CD14-positive monocyte (primary cell): ENCODE results near the gene SPATS2. TPM values are rescaled to one million over a fixed set of nuclear protein-coding genes. Genes with fewer than 3 reads are reported as not detected.

Source experiments
- DNase-seq, 3 donors: peaks; one replicate each; pipeline ENCODE4 v3.0.0-alpha.2; 2011 to 2022
- H2AFZ ChIP-seq: 2 replicates; pipeline ENCODE4 v1.6.0; 2012; ENCODE audit warnings: mild to moderate bottlenecking, low read depth, low read length, inconsistent platforms; ENCODE audit not compliant: insufficient read depth, poor library complexity, severe bottlenecking
- H3K27ac ChIP-seq, 2 donors: 1 replicate in 1 of 2; 2 replicates in 1 of 2; pipeline ENCODE4 v1.5.1; 2012 to 2013; ENCODE audit warnings: low read length in 2 of 2, control low read depth in 1 of 2, inconsistent platforms in 1 of 2, low read depth in 1 of 2, mild to moderate bottlenecking in 1 of 2
- H3K27me3 ChIP-seq, 2 donors: one replicate each; pipeline versions ENCODE4 v1.6.0 to v1.6.1; 2011 to 2013; ENCODE audit warnings: low read length in 2 of 2; ENCODE audit not compliant: control insufficient read depth in 2 of 2, insufficient read depth in 2 of 2
- H3K36me3 ChIP-seq, 2 donors: replicated peaks in 1 of 2; 1 replicate in 1 of 2; 2 replicates in 1 of 2; pipeline versions ENCODE4 v1.5.1 to v1.6.1; 2012 to 2013; ENCODE audit warnings: low read length in 2 of 2, control low read depth in 1 of 2, inconsistent platforms in 1 of 2, mild to moderate bottlenecking in 1 of 2; ENCODE audit not compliant: insufficient read depth in 2 of 2, control insufficient read depth in 1 of 2
- H3K4me1 ChIP-seq, 2 donors: 1 replicate in 1 of 2; 2 replicates in 1 of 2; pipeline versions ENCODE4 v1.5.1 to v1.6.1; 2012 to 2013; ENCODE audit warnings: low read length in 2 of 2, control low read depth in 1 of 2, inconsistent platforms in 1 of 2, mild to moderate bottlenecking in 1 of 2, moderate library complexity in 1 of 2; ENCODE audit not compliant: insufficient read depth in 2 of 2, control insufficient read depth in 1 of 2
- H3K4me2 ChIP-seq: replicated peaks from 2 replicates; pipeline ENCODE3; 2012; ENCODE audit warnings: low read length, moderate library complexity, mild to moderate bottlenecking; ENCODE audit not compliant: poor library complexity, severe bottlenecking; ENCODE audit errors: extremely low read depth
- H3K4me3 ChIP-seq, 3 experiments: fragments of 200-600 bp in 1 of 3; sonication (generic) in 1 of 3; replicated peaks in 1 of 3; 1 replicate in 2 of 3; 2 replicates in 1 of 3; pipeline ENCODE4 v1.5.1; 2011 to 2013; ENCODE audit warnings: low read length in 3 of 3, mild to moderate bottlenecking in 3 of 3, control low read depth in 2 of 3, low read depth in 2 of 3, inconsistent platforms in 1 of 3, moderate library complexity in 1 of 3
- H3K79me2 ChIP-seq: 2 replicates; pipeline ENCODE4 v1.6.0; 2012; ENCODE audit warnings: mild to moderate bottlenecking, control low read depth, inconsistent platforms, low read length, moderate library complexity; ENCODE audit not compliant: insufficient read depth
- H3K9ac ChIP-seq: 2 replicates; pipeline ENCODE4 v1.6.0; 2017; ENCODE audit warnings: low read length, mild to moderate bottlenecking; ENCODE audit not compliant: insufficient read depth, poor library complexity, severe bottlenecking
- H3K9me3 ChIP-seq, 2 donors: replicated peaks in 1 of 2; 1 replicate in 1 of 2; 2 replicates in 1 of 2; pipeline versions ENCODE4 v1.5.1 to v1.6.1; 2012 to 2013; ENCODE audit warnings: low read length in 2 of 2, control low read depth in 1 of 2; ENCODE audit not compliant: control insufficient read depth in 1 of 2, insufficient read depth in 1 of 2
- H4K20me1 ChIP-seq: 2 replicates; pipeline ENCODE4 v1.6.0; 2012; ENCODE audit warnings: mild to moderate bottlenecking, low read length, control low read depth, moderate library complexity; ENCODE audit not compliant: insufficient read depth
- H3K27ac Mint-ChIP-seq, 7 donors: one replicate each; pipeline ENCODE4 v1.8.0; 2020; ENCODE audit warnings: mild to moderate bottlenecking in 7 of 7, mixed read lengths in 7 of 7, moderate library complexity in 6 of 7, inconsistent platforms in 2 of 7
- H3K27me3 Mint-ChIP-seq, 3 donors: one replicate each; pipeline ENCODE4 v1.8.0; 2021 to 2022; ENCODE audit warnings: low read depth in 3 of 3, mild to moderate bottlenecking in 3 of 3, mixed read lengths in 3 of 3, moderate library complexity in 3 of 3, inconsistent platforms in 1 of 3
- H3K36me3 Mint-ChIP-seq, 2 donors: one replicate each; pipeline ENCODE4 v1.8.0; 2020; ENCODE audit warnings: mixed read lengths in 2 of 2, inconsistent platforms in 1 of 2, mild to moderate bottlenecking in 1 of 2
- H3K4me1 Mint-ChIP-seq: one replicate; pipeline ENCODE4 v1.8.0; 2020; ENCODE audit warnings: mild to moderate bottlenecking, mixed read lengths
- H3K4me3 Mint-ChIP-seq, 2 donors: one replicate each; pipeline ENCODE4 v1.8.0; 2020; ENCODE audit warnings: mild to moderate bottlenecking in 2 of 2, mixed read lengths in 2 of 2, moderate library complexity in 1 of 2
- H3K9me3 Mint-ChIP-seq, 7 donors: one replicate each; pipeline ENCODE4 v1.8.0; 2020 to 2022; ENCODE audit warnings: mixed read lengths in 7 of 7, mild to moderate bottlenecking in 6 of 7, moderate library complexity in 6 of 7, inconsistent platforms in 2 of 7
- WGBS: methylation state at CpG from one replicate; pipeline ENCODE4 v1.1.5; 2013; ENCODE audit warnings: missing lambda C conversion rate; ENCODE audit not compliant: insufficient coverage; 5-methylcytosine and 5-hydroxymethylcytosine counted together
- intact Hi-C, 2 donors: fragments of 100-400 bp; cut with micrococcal nuclease; formaldehyde crosslinking; loops; one replicate each; pipeline versions ENCODE4 v1.15.0 to v1.15.1; 2023
- polyA plus RNA-seq, 3 donors: library from polyadenylated mRNA; depleted of rRNA in 1 of 3; unstranded in 2 of 3; stranded (reverse) in 1 of 3; fragments of 300-500 nt in 2 of 3; fragments of >200 nt in 1 of 3; fragmentation: Illumina TruSeq in 2 of 3; gene quantifications; 1 replicate in 2 of 3; 2 replicates in 1 of 3; pipeline ENCODE4 v1.2.3, GENCODE V29; 2012 to 2021
- TF ChIP-seq, protein P1 (sequence below): fragments of 200-600 bp; IDR thresholded peaks from one replicate; pipeline ENCODE4 v1.8.0; 2022; ENCODE audit warnings: antibody characterized with exemption, mild to moderate bottlenecking

The SPATS2 gene
- polyA plus RNA-seq, 3 donors, result 1.1 to 3.2 (median 1.8) TPM

- H3K4me3 ChIP-seq, result peak overlapping the region in 2 of 3 experiments; percentile 37 to 83
- peak overlapping the region; percentile 84 for H2AFZ ChIP-seq
- H3K79me2 ChIP-seq, result no peaks in the 10 kb centered on the region
- peaks cover 0 to 29% (median 11%) of the 10 kb centered on the region in 7 donors for H3K9me3 Mint-ChIP-seq
- peaks cover 6 to 10% of the 10 kb centered on the region in 2 donors for H3K36me3 Mint-ChIP-seq
- no peaks in the 10 kb centered on the region for H4K20me1 ChIP-seq
- peaks cover 42% of the 10 kb centered on the region for H3K4me1 Mint-ChIP-seq
- H3K4me2 ChIP-seq, result peak overlapping the region; percentile 99
- intact Hi-C loops, result loop anchor here (2.0 to 10.0 kb wide), 3 partner anchors 54 to 278 kb away; partner anchors contain the start of genes KMT2D (in 1 of the 2) and RHEBL1 (in 1 of the 2)
- H3K27me3 Mint-ChIP-seq, result peaks cover 91 to 100% (median 98%) of the 10 kb centered on the region in 3 donors
- no peak overlapping the region for H3K27ac ChIP-seq
- peaks cover 2 to 45% of the 10 kb centered on the region in 2 donors for H3K9me3 ChIP-seq
- H3K9ac ChIP-seq, result peak overlapping the region; percentile 56
- H3K36me3 ChIP-seq, result no peaks in the 10 kb centered on the region
- TF ChIP-seq, protein P1, sequence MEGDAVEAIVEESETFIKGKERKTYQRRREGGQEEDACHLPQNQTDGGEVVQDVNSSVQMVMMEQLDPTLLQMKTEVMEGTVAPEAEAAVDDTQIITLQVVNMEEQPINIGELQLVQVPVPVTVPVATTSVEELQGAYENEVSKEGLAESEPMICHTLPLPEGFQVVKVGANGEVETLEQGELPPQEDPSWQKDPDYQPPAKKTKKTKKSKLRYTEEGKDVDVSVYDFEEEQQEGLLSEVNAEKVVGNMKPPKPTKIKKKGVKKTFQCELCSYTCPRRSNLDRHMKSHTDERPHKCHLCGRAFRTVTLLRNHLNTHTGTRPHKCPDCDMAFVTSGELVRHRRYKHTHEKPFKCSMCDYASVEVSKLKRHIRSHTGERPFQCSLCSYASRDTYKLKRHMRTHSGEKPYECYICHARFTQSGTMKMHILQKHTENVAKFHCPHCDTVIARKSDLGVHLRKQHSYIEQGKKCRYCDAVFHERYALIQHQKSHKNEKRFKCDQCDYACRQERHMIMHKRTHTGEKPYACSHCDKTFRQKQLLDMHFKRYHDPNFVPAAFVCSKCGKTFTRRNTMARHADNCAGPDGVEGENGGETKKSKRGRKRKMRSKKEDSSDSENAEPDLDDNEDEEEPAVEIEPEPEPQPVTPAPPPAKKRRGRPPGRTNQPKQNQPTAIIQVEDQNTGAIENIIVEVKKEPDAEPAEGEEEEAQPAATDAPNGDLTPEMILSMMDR, result no peak
- H3K27ac Mint-ChIP-seq, result no peak overlapping the region
- H3K4me3 Mint-ChIP-seq, result peak overlapping the region; percentile 76 to 92
- H3K4me1 ChIP-seq, result peaks cover 44 to 52% of the 10 kb centered on the region in 2 donors
- 2% methylated on average over 24 of the region's 33 CpGs for WGBS
- peaks cover 80 to 99% of the 10 kb centered on the region in 2 donors for H3K27me3 ChIP-seq
- DNase-seq, result peak in 1 of 3 donors; percentile 67
These were observed 24.1 kb upstream of the SPATS2 start for GRCh38 chr12:49342914-49343731.

GRCh38 chr12:49344486-49345050, 22.7 kb upstream of the SPATS2 start:
- Histone ChIP-seq H2AFZ (no peak overlapping the region), H3K79me2 (no peaks in the 10 kb centered on the region), H3K4me3 (no peak overlapping the region), H3K4me2 (no peak overlapping the region), H3K27ac (no peak overlapping the region), H4K20me1 (no peaks in the 10 kb centered on the region), H3K27me3 (peaks cover 78 to 99% of the 10 kb centered on the region in 2 donors), H3K9ac (no peak overlapping the region), H3K36me3 (no peaks in the 10 kb centered on the region), H3K9me3 (peaks cover 2 to 45% of the 10 kb centered on the region in 2 donors), H3K4me1 (peaks cover 44 to 52% of the 10 kb centered on the region in 2 donors)
- H3K4me3 Mint-ChIP-seq, result peak overlapping the region in 1 of 2 donors; percentile 92
- H3K27me3 Mint-ChIP-seq, result peaks cover 84 to 100% (median 98%) of the 10 kb centered on the region in 3 donors
- H3K27ac Mint-ChIP-seq, result no peak overlapping the region
- H3K36me3 Mint-ChIP-seq, result peaks cover 6 to 10% of the 10 kb centered on the region in 2 donors
- TF ChIP-seq, protein P1, result no peak
- intact Hi-C loops, result loop anchor here in 1 of 2 donors (10.0 kb wide), 1 partner anchor 280 kb away; the partner anchor contains the start of genes KMT2D and RHEBL1
- peaks cover 42% of the 10 kb centered on the region for H3K4me1 Mint-ChIP-seq
- peaks cover 0 to 29% (median 11%) of the 10 kb centered on the region in 7 donors for H3K9me3 Mint-ChIP-seq
- 11% methylated on average over 3 of the region's 15 CpGs for WGBS
- no peak for DNase-seq
